ENCODE results near the gene ARHGAP10.
"Not testable (repeated sequence)": the region's sequence is repeated elsewhere in the genome, so short reads cannot be mapped to it uniquely, and the experiment has no call there.

The ARHGAP10 gene

GRCh38 chr4:147879676-147880075 lies 147.8 kb downstream of the ARHGAP10 start:
- TF ChIP-seq, protein P1, sequence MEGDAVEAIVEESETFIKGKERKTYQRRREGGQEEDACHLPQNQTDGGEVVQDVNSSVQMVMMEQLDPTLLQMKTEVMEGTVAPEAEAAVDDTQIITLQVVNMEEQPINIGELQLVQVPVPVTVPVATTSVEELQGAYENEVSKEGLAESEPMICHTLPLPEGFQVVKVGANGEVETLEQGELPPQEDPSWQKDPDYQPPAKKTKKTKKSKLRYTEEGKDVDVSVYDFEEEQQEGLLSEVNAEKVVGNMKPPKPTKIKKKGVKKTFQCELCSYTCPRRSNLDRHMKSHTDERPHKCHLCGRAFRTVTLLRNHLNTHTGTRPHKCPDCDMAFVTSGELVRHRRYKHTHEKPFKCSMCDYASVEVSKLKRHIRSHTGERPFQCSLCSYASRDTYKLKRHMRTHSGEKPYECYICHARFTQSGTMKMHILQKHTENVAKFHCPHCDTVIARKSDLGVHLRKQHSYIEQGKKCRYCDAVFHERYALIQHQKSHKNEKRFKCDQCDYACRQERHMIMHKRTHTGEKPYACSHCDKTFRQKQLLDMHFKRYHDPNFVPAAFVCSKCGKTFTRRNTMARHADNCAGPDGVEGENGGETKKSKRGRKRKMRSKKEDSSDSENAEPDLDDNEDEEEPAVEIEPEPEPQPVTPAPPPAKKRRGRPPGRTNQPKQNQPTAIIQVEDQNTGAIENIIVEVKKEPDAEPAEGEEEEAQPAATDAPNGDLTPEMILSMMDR (IDR thresholded peaks at IDR 0.05; ENCODE audit: low read depth, low read length), result no peak
- no peak overlapping the region for H3K4me3 ChIP-seq (ENCODE audit: low read depth, low read length)

- TF ChIP-seq, protein P1 (IDR thresholded peaks at IDR 0.05; ENCODE audit: low read depth, low read length), result no peak
- no peak overlapping the region for H3K4me3 ChIP-seq (ENCODE audit: low read depth, low read length)
These were observed 148.6 kb downstream of the ARHGAP10 start for GRCh38 chr4:147880511-147880910.

DNA sequence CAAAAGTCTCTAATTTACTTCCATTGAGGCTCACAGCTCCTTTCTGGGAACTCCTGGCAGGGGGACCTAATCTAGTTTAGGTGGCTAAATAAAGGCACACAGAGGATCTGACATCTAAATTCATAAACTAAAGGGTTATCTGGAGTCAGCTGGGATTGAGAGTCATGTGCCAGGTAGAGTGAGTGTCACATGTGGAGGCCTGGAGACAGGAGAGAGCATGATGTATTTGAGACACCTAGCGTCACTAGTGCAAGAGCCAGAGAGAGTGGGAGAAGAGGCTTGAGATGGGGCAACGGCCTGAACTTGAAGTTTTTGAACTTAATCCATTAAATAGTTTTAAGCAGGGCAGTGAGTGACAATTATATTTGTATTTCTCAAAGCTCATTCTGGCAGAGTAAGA lies 152.6 kb downstream of the ARHGAP10 start:
- no peak overlapping the region for H3K4me3 ChIP-seq (ENCODE audit: low read depth, low read length)
- TF ChIP-seq, protein P1 (IDR thresholded peaks at IDR 0.05; ENCODE audit: low read depth, low read length), result no peak

DNA sequence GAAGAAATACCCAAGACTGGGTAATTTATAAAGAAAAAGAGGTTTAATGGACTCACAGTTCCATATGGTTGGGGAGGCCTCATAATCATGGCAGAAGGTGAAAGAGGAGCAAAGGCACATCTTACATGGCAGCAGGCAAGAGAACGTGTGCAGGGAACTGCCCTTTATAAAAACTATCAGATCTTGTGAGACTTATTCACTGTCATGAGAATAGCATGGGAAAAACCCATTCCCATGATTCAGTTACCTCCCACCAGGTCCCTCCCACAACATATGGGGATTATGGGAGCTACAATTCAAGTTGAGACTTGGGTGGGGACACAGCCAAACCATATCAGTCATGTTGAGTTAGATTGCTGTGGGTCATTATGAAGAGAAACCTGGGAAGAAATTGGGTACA lies 153.3 kb downstream of the ARHGAP10 start:
- H3K4me3 ChIP-seq (ENCODE audit: low read depth, low read length), result not testable (repeated sequence)

- TF ChIP-seq, protein P1 (IDR thresholded peaks at IDR 0.05; ENCODE audit: low read depth, low read length), result no peak
- no peak overlapping the region for H3K4me3 ChIP-seq (ENCODE audit: low read depth, low read length)
These were observed 159.7 kb downstream of the ARHGAP10 start for GRCh38 chr4:147891476-147892115.

DNA sequence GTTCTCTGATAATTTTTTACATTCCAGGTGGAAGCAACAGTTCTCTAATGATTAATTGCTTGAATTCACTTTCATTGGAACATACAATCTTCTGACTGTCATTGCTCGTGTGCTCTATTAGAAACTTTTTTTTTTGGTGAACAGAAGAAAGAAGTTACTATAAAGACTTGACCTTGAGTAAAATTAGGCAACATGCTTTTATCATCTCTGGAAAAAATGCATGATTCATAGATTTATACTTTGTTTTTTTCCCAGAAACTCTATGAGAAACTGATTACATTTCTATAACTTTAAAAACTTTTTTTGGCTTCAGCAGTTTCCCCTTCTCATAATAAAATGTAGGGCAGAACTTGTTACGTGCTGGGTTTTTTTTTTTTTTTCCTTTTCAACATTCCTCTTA lies 167.6 kb downstream of the ARHGAP10 start:
- no peak overlapping the region for H3K4me3 ChIP-seq (ENCODE audit: low read depth, low read length)
- TF ChIP-seq, protein P1 (IDR thresholded peaks at IDR 0.05; ENCODE audit: low read depth, low read length), result no peak

DNA sequence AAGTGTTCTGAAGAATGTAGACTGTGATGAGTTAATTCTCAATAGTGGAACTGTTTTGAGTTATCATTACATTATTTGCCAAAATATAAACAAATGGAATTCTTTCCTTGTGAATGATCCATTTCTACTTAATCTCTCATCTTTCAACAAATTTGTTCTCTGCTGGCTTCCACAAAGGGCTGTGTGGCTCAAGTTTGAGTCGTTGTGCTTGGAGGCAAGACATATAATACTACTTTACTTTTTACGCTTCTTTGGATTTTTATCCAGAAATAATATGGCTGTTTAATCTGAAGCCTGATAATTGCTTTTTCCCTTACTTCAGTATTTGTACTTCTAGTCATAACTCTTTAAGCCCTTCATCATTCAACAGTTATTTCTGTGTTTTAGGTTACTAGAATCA lies 169.5 kb downstream of the ARHGAP10 start:
- TF ChIP-seq, protein P1 (IDR thresholded peaks at IDR 0.05; ENCODE audit: low read depth, low read length), result no peak
- no peak overlapping the region for H3K4me3 ChIP-seq (ENCODE audit: low read depth, low read length)

GRCh38 chr4:147901916-147902315 lies 170.0 kb downstream of the ARHGAP10 start:
- H3K4me3 ChIP-seq (ENCODE audit: low read depth, low read length), result no peak overlapping the region
- TF ChIP-seq, protein P1 (IDR thresholded peaks at IDR 0.05; ENCODE audit: low read depth, low read length), result no peak
